Measurements from ENCODE around the gene CTBP2.

DNA sequence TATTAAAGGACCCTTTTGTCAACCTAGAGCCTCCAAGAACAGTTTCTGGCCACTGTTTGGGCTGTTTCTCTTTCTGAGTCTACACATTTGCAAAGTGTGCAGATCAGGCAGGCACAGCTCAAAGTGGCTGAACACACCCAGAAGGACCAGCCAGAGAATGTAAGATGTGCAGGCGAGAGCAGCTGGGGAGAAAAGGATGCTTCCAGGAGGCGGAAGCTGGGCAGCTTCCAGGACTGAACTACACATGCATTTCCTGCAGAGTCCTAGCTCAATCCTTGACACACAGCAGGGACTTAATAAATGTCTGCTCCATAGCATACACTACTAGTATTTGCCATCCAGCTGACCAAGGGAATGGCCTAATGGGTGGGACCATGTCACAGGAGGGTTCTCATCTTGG, 70.9 kb downstream of the CTBP2 start:
- TF ChIP-seq CTCF (IDR thresholded peaks at IDR 0.05), result no peak
- no peak for TF ChIP-seq POLR2A (IDR thresholded peaks at IDR 0.05)

Measured in thyroid gland (tissue), 4 donors.